Neural progenitor cell (in vitro differentiated cells): ENCODE results near the gene SMC6. TPM values are rescaled to one million over a fixed set of nuclear protein-coding genes. Genes with fewer than 3 reads are reported as not detected.
A peak's percentile ranks its signal among the peaks of the same experiment; 100 is the strongest.

Experiments used
- DNase-seq: peaks from one replicate; pipeline ENCODE4 v3.0.0-alpha.2; 2016; ENCODE audit warnings: low spot score
- H2AFZ ChIP-seq: fragments of 200-600 bp; sonication (generic); replicated peaks from 2 replicates; pipeline ENCODE4 v1.6.1; 2016; ENCODE audit warnings: antibody characterized with exemption
- H3F3A ChIP-seq: fragments of 200-600 bp; sonication (generic); 2 replicates; pipeline ENCODE4 v1.6.1; 2016; ENCODE audit warnings: antibody characterized with exemption, low read depth
- H3K27ac ChIP-seq: fragments of 200-600 bp; sonication (generic); 2 replicates; pipeline ENCODE4 v1.5.1; 2016; ENCODE audit warnings: mild to moderate bottlenecking
- H3K27me3 ChIP-seq: fragments of 200-600 bp; sonication (generic); 2 replicates; pipeline ENCODE4 v1.6.1; 2016; ENCODE audit warnings: mild to moderate bottlenecking, moderate library complexity
- H3K36me3 ChIP-seq: fragments of 200-600 bp; sonication (generic); 2 replicates; pipeline ENCODE4 v1.5.1; 2016
- H3K4me1 ChIP-seq: fragments of 200-600 bp; sonication (generic); 2 replicates; pipeline ENCODE4 v1.6.1; 2016; ENCODE audit warnings: mixed run types
- H3K4me2 ChIP-seq: fragments of 200-600 bp; sonication (generic); 2 replicates; pipeline ENCODE4 v1.6.1; 2016
- H3K4me3 ChIP-seq: fragments of 200-600 bp; sonication (generic); 2 replicates; pipeline ENCODE4 v1.5.1; 2016
- H3K79me2 ChIP-seq: fragments of 200-600 bp; sonication (generic); 2 replicates; pipeline ENCODE4 v1.6.1; 2016; ENCODE audit warnings: low read depth
- H3K9ac ChIP-seq: fragments of 200-600 bp; sonication (generic); 2 replicates; pipeline ENCODE4 v1.6.1; 2016
- H3K9me3 ChIP-seq: fragments of 200-600 bp; sonication (generic); 2 replicates; pipeline ENCODE4 v1.5.1; 2016; ENCODE audit warnings: low read depth
- H4K20me1 ChIP-seq: fragments of 200-600 bp; sonication (generic); 2 replicates; pipeline ENCODE4 v1.6.1; 2016; ENCODE audit warnings: low read depth
- H3K27ac Mint-ChIP-seq: 3 replicates; pipeline ENCODE4 v1.8.0; 2021; ENCODE audit warnings: mixed read lengths
- H3K27me3 Mint-ChIP-seq: 2 replicates; pipeline ENCODE4 v1.8.0; 2022; ENCODE audit warnings: low read depth, mild to moderate bottlenecking, inconsistent platforms, moderate library complexity, mixed read lengths; ENCODE audit not compliant: insufficient read depth
- H3K36me3 Mint-ChIP-seq: 3 replicates; pipeline ENCODE4 v1.8.0; 2021; ENCODE audit warnings: mixed read lengths
- H3K4me1 Mint-ChIP-seq: 3 replicates; pipeline ENCODE4 v1.8.0; 2021; ENCODE audit warnings: mixed read lengths
- H3K4me3 Mint-ChIP-seq: 3 replicates; pipeline ENCODE4 v1.8.0; 2021; ENCODE audit warnings: mild to moderate bottlenecking, moderate library complexity, mixed read lengths
- H3K9me3 Mint-ChIP-seq: 3 replicates; pipeline ENCODE4 v1.8.0; 2020; ENCODE audit warnings: mixed read lengths
- EZH2 ChIP-seq: fragments of 200-600 bp; sonication (generic); IDR thresholded peaks from 2 replicates; pipeline ENCODE4 v1.6.1; 2017; ENCODE audit warnings: antibody characterized with exemption, mild to moderate bottlenecking, moderate library complexity
- EZH2phosphoT487 ChIP-seq: fragments of 200-600 bp; sonication (generic); IDR thresholded peaks from 2 replicates; pipeline ENCODE4 v1.6.1; 2017; ENCODE audit warnings: antibody characterized with exemption
- total RNA-seq: library from RNA; depleted of rRNA; stranded (reverse); fragments of >200 nt; gene quantifications from 2 replicates; pipeline ENCODE4 v1.2.3, GENCODE V29; 2015; ENCODE audit warnings: low replicate concordance
- TF ChIP-seq, protein P1 (sequence below): fragments of 200-600 bp; sonication (generic); IDR thresholded peaks from 2 replicates; pipeline ENCODE4 v1.5.1; 2017; ENCODE audit warnings: antibody characterized with exemption, mild to moderate bottlenecking

SMC6 gene
- total RNA-seq, 1 donor from 2014 or later: 56.8 TPM

DNA sequence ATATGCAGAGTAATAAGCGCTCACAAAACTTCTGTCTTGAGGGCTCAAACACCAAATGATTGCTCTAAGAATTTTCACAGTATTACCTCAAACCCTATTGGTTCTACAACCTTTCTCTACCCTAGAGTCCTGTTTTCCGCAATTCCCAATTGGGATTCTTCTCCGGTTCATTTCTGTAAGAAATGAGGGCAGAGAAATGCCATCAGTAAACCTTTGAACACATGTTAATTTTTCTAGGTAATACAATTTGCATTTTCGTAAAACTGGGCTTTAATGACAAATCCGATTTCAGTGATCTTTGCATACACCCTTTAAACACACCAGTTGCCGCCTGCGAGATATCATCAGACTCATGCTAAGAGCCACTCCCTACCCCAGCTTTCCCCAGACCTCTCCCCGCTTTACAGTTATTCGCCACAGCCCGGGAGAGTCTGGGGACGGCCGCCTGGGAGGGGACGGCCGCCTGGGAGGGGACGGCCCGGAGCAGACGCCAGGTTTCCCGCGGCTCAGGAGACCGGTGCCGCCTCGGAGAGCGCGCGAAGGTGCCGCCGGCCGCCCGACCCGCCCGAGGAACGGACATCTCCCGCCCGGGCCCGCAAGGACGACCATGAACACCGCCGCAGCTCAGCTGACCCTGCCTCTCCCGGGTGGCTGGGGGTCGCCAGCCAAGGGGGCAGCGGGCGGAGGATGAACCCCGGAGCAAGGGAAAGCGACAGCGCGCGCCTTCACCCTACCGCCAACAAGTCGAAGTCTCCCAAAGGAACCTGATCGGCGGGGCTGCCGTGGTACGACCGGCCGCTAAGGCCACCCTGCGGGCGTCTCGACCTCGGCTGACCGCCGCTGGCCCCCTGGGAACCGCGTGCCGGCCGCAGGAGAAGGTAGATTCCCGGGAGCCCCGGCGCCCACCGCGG, 463 bp downstream of the SMC6 start:
- TF ChIP-seq EZH2 (no peak), EZH2phosphoT487 (no peak)
- TF ChIP-seq, protein P1, sequence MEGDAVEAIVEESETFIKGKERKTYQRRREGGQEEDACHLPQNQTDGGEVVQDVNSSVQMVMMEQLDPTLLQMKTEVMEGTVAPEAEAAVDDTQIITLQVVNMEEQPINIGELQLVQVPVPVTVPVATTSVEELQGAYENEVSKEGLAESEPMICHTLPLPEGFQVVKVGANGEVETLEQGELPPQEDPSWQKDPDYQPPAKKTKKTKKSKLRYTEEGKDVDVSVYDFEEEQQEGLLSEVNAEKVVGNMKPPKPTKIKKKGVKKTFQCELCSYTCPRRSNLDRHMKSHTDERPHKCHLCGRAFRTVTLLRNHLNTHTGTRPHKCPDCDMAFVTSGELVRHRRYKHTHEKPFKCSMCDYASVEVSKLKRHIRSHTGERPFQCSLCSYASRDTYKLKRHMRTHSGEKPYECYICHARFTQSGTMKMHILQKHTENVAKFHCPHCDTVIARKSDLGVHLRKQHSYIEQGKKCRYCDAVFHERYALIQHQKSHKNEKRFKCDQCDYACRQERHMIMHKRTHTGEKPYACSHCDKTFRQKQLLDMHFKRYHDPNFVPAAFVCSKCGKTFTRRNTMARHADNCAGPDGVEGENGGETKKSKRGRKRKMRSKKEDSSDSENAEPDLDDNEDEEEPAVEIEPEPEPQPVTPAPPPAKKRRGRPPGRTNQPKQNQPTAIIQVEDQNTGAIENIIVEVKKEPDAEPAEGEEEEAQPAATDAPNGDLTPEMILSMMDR: no peak

DNA sequence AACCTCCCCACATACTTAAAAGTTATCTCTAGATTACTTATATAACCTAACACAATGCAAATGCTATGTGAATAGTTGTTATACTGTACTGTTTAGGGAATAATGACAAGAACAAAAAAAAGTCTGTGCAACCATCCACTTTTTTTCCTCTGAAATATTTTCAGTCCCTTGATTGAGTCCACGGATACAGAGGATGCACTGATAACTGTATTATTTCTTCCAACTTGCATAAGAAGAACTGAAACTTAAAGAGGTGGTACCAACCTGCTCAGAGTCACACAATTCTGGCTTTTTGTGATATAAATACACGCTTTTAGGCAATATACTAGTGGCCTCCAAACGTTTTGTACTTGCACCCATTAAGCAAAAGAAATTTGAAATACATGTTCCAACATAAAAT, 1.4 kb downstream of the SMC6 start:
- Histone ChIP-seq H3K79me2 (peaks cover 92% of the 10 kb centered on the region), H3F3A (peaks cover 10% of the 10 kb centered on the region), H3K27me3 (no peaks in the 10 kb centered on the region), H3K9ac (peak overlapping the region; percentile 76), H3K27ac (no peak overlapping the region), H3K4me3 (peak overlapping the region; percentile 80), H3K9me3 (no peaks in the 10 kb centered on the region), H2AFZ (no peak overlapping the region), H3K4me2 (peak overlapping the region; percentile 97), H3K4me1 (peaks cover 28% of the 10 kb centered on the region), H3K36me3 (no peaks in the 10 kb centered on the region), H4K20me1 (peaks cover 19% of the 10 kb centered on the region)
- Mint-ChIP-seq H3K36me3 (no peaks in the 10 kb centered on the region), H3K9me3 (no peaks in the 10 kb centered on the region), H3K27ac (no peak overlapping the region), H3K27me3 (no peaks in the 10 kb centered on the region), H3K4me1 (peaks cover 31% of the 10 kb centered on the region), H3K4me3 (peak overlapping the region; percentile 93)
- TF ChIP-seq, protein P1: no peak
- no peak for DNase-seq

More for the DNA sequence above, 463 bp downstream of the SMC6 start:
- H3K4me3 ChIP-seq: peak overlapping the region; percentile 80
- peaks cover 32% of the 10 kb centered on the region for H3K4me1 Mint-ChIP-seq
- peak overlapping the region; percentile 90 for H3K27ac Mint-ChIP-seq
- peak overlapping the region; percentile 98 for H3K27ac ChIP-seq
- no peaks in the 10 kb centered on the region for H3K36me3 ChIP-seq
- H4K20me1 ChIP-seq: peaks cover 22% of the 10 kb centered on the region
- H3K79me2 ChIP-seq: peaks cover 93% of the 10 kb centered on the region
- peak overlapping the region; percentile 76 for H3K9ac ChIP-seq
- H3K4me3 Mint-ChIP-seq: peak overlapping the region; percentile 93
- peaks cover 28% of the 10 kb centered on the region for H3K4me1 ChIP-seq
- H3K9me3 Mint-ChIP-seq: no peaks in the 10 kb centered on the region
- peaks cover 10% of the 10 kb centered on the region for H3F3A ChIP-seq
- peak overlapping the region; percentile 90 for H2AFZ ChIP-seq
- H3K27me3 Mint-ChIP-seq: no peaks in the 10 kb centered on the region
- no peaks in the 10 kb centered on the region for H3K27me3 ChIP-seq
- peak overlapping the region; percentile 97 for H3K4me2 ChIP-seq
- H3K9me3 ChIP-seq: no peaks in the 10 kb centered on the region
- peak; percentile 83 for DNase-seq
- no peaks in the 10 kb centered on the region for H3K36me3 Mint-ChIP-seq

DNA sequence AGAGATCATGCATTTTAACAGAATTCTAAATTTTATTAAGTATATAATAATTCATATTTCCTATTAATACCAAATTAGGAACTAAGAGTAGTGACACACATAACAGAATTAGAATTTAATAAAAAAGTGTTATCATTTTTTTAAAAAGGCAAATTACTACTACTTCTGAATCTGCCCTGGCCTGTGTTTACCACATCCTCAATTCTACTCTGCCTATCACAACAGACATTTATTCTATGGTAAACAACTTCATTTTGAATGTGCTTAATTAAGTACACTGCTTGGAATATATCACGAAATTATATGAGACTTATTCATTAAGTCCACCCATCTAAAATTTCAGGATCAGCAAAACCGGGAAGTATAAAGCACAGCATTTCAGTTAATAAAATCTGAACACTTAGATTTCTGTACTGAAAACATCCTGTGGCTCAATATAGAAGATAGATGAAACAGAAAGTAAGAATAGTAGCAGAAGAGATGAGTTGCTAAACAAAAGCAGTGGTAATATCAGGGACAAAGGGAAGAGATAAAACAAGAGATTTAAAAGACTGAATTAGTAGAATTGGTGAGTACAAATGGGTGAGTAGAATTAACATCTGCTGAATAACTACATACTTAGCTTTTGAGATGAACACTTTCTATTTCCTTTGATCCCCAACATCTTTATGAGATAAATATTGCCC, 3.7 kb downstream of the SMC6 start:
- H3K79me2 ChIP-seq: peaks cover 82% of the 10 kb centered on the region
- H3K27me3 ChIP-seq: no peaks in the 10 kb centered on the region
- no peak overlapping the region for H3K4me2 ChIP-seq

More for the DNA sequence above, 3.7 kb downstream of the SMC6 start:
- Histone ChIP-seq H3K9ac (no peak overlapping the region), H3K4me3 (no peak overlapping the region), H3K9me3 (no peaks in the 10 kb centered on the region), H3K4me1 (peaks cover 13% of the 10 kb centered on the region), H3F3A (peaks cover 10% of the 10 kb centered on the region), H2AFZ (no peak overlapping the region), H3K27ac (no peak overlapping the region), H3K36me3 (peaks cover 6% of the 10 kb centered on the region), H4K20me1 (peaks cover 9% of the 10 kb centered on the region)
- DNase-seq: no peak
- TF ChIP-seq, protein P1: no peak
- no peak for TF ChIP-seq EZH2phosphoT487
- no peak for TF ChIP-seq EZH2
- Mint-ChIP-seq H3K36me3 (peaks cover 1% of the 10 kb centered on the region), H3K27ac (no peak overlapping the region), H3K4me1 (peaks cover 18% of the 10 kb centered on the region), H3K4me3 (no peak overlapping the region), H3K9me3 (no peaks in the 10 kb centered on the region), H3K27me3 (no peaks in the 10 kb centered on the region)
